NCI-H2196 (cell line): ENCODE measurements around the gene CDC25B.

Source experiments
- DNase-seq: peaks from one replicate; lab custom pipeline; 2025; ENCODE audit not compliant: unreplicated experiment; lab: John Stamatoyannopoulos, UW

CDC25B gene

DNA sequence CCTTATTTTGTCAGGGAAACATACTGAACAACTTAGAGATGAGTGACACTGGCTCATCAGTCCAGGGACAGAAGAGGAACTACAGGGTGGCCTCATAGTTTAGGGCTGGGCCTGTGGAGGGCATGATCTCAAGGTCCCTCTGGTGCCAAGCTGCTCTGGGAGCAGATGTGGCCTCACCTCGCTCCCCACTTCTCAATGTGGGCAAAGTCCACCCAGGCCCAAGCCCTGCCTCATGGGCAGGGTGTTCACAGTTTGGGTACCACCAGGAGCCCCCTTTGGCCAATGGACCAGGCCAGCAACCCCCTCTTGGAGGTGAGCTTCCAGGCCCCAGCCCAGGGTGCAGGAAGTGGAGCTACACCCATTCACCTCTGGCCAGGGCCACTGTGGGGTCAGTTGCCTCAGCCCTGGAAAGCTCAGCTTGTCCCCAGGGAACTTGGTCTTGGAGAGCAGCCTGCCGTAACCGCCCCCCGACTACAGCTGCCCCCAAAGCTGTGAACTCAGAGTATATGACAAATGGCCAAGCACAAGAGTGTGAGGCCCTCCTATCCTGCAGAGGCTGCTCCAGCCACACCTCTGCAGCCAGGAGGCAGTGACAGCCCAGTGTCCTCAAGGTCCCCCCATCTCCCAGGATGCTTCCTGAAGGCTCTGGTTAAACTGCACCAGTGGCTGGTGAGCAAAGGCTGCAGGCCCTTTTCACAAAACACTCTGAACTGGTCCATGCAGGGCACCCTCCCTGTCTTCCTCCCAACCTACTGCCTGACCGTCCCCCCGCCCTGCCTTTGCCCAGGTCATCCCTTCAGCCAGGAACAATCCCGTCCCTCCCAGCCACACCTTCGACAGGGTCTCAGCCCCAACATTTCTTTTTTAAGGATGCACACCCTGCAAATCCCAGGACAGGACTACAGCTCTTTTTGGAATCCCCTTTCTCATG, 32.2 kb upstream of the CDC25B start:
- no peak for DNase-seq

DNA sequence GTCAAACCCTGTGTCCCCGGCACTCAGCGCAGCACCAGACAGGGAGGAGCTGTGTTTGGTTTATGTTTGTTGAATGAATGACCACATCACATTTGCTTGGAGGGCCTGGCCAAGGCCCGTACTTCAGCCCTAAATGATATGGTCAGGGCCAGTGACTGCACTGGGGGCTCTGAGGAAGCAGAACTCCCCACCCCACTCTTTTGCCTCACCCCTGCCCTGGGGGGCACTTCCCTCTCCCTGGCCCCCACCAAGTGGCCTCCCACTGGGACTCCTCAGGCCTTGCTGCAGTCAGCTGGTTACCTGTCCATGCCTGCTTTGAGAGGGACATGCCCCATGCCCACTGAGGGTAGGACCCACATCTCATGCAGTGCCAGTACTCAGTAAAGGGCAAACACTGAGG, 31.5 kb upstream of the CDC25B start:
- no peak for DNase-seq

DNA sequence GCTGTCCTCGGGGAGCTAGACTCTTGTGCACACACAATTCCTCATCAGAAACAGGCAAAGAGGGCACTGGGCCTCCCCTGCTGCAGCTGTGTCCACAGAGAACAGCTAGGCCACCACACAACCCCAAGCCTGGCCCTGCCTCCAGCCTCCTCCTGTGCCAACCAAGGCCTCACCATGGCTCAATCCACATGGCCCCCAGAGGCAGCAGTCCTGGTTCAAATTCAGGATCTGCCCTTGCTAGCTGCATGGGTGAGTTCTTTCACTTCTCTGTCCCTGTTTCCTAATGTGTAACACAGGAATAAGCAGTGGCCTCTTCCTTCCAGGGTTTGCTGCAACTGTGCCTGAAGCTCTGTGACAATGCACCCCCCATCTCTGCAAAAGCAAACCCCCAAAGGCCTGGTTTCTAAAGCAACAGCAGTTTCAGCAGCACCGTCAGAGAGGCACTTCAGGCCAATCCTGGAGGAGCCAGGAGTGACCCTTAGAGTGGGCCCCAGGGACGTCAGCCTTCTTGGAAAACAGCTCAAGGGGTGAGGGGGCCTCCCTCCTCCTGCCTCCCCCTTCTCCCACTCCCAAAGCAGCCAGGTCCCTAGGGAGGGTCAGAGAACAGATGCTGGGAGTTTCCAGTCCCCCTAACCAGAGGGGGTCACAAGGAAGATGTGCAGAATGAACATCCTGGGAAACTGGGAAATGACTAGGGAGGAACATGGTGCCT, 30.8 kb upstream of the CDC25B start:
- DNase-seq = no peak

DNA sequence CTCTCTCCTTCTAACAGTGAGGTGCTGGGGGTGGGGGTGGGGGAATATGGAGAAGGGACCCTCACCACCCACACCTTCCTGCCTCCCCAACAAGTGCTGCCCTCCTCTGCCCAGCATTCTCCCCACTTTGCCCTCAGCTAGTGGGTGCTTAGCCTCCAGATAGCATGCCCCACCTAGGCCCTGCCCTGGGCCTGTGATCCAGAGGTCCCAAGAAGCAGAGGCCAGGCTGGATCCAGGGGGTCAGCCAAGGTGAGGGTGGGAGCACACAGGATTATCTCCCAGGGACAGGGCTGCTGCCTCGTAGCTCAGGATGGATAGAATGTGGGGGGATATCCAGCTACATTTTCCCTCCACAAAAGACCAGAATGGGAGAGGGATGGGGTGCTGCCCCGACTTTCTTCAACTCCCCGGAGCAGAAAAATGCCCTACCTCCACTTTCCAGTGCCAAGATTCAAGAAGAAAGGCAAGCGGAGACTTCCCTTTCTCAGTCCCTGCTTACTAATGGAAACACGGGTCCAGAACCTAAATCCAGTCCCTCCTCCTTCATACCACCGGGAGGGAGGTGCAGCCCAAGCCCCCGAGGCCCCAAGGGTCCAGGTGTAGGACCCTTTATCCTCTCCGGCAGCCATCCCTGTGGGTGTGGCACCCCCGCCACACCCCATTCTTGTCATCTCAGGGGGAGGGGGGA, 29.5 kb upstream of the CDC25B start:
- no peak for DNase-seq

DNA sequence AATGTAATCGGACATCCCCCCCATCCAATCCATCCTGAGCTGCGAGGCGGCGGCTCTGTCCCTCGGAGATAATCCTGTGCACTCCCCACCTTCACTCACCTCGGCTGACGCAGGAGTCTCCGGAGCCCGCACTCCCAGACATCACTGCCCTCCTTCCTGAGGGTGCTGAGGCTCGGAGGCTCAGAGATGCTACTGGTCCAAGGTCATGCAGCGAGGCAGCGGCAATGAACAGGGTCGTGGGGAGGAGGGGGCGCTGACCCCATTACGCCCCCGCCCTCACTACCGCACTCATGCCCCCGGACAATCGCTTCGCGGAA, 29.0 kb upstream of the CDC25B start:
- no peak for DNase-seq

DNA sequence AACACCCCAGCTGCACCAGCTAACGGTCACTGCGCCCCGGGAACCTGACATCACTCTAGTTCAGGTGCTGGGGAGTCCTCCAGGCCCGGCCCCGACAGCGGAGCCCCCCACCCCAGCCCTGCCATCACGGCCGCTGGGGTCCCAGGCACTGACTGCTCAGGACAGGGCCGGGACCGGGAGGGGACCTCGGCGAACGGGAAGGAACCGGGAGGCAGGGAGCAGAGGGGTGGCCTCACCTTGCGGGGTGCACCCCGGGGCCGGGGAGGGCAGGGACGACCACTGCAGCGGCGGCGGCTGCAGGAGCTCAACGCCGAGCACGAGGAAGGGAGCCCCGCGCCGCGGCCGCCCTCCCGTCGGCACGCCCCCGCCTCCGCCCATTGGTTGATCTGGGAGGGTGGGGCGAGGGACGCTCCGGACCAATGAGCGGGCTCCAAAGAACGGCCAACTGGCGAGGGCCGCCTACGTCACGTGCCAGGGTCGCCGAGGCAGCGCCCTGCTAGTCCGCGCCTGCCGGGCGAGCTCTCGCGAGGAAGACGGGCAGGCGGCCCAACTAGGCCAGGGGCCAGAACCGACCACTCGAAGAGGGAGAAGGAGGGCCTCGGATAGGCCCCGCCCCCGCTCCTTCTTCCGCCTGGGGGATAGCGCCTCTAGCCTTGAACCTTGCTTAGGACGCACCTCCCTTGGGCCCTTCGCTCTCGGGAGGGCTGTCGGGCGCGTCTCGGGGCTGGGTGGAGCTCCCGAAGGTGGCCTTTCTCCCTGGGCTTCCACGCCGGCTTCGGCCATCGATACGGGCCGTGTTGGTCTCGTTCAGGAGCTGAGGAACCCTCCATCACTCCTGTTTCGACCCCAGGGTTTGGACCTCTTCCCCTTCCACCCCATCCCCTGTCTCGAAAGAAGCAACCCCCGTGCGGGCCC, 28.4 kb upstream of the CDC25B start, which contains the start of gene ADISSP:
Gene ADISSP (minus strand): TSS at position 327 of the 915 bp plus-strand sequence. CDS start 7,653 bp downstream, outside the sequence.
- DNase-seq = peak; percentile 99

DNA sequence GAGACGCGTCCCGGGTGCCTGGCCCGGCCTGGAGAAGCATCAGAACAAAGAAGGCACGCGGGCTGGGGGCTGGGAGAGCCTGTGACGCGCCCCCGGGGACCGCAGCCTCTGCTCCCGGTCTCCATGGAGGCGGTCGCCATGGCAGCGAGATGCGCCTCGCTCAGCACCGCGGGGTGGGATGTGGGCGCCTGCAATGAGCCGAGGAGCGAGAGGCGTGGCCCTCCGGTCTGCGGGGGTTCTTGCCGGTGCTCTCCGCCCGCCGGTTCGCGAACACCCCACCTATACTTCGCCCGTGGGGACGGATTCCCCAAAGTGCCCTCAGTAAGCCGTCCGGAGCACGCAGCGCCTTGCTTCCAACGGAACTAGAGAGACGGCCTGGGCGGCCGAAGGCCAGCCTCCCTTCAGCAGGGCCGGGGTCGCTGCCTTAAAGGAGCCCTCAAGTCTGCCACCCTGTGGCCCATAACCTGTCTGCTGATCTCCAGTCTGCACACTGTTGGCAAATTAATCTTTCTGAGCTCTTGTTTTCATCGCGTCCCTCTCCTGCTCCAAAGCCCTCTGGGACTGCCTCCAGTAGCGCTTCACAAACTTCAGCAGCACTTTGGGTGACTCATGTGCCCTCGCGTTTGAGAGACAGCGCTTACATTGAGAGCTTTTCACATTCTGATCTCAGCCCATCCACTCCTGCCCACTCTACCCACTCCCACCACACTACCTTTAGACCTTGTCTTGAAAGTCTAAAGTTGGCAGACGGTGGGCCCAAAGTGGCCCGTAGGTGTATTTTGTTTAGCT, 27.6 kb upstream of the CDC25B start:
- DNase-seq = peak; percentile 75

DNA sequence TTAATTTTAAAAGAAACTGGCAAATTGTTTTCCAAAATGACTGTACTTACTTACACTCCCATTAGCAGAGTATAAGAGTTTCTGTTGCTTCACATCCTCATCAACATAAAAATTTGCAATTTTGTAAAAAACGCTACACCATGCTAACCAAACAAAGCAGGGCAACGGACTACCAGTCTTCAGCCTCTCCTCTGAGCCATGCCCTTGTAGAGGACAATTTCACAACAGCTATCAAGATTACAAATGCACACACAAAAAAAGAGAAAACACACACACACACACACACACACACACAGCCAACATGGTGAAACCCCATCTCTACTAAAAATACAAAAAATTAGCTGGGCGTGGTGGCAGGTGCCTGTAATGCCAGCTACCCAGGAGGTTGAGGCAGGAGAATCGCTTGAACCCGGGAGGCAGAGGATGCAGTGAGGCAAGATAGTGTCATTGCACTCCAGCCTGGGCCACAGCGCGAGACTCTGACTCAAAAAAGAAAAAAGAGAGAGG, 24.5 kb upstream of the CDC25B start:
- no peak for DNase-seq

DNA sequence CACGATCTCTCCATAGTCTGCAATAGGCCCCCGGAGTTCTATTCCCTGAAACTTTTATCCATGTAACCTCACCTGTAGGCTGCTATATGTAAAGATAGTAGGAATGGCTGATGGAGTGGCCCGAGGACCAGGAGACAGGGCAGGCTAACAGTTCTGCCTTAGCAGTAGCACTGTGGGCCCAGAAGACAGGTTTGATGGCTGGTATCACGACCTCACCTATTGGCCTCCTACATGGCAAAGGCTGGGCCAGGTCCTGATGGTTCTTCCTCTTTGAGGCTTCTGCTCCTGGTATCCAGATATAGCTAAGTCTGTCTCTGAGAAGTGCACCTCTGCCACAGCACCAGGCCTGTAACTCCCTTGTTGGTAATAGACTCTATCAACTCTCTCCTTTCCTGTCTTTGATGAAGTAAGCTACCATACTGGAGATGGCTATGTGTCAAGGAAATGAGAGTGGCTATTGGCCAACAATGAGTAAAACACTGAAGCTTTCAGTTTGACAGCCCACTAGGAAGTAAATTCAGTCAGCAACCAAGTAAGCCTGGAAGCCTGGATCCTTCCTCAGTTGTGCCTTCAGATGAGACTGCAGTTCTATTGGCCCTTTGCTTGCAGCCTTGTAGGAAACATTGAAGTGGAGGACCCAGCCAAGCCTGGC, 20.5 kb upstream of the CDC25B start:
- DNase-seq = no peak

DNA sequence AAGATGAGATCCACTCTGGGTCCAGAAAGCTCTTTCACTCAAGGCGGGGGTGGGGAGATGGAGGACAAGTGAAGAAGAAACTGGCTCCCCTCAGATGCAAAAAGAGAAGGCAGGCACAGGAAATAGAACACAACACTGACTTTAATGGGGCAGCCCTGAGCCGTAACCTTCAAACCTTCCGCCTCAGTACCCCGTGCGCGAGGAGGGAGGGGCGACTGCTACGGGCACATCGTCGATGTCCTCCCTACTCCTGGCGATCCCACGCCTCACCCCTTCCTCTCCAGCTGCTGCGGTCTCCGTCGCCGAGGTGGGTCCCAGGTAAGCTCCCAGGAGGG, 18.8 kb upstream of the CDC25B start:
- DNase-seq = no peak

DNA sequence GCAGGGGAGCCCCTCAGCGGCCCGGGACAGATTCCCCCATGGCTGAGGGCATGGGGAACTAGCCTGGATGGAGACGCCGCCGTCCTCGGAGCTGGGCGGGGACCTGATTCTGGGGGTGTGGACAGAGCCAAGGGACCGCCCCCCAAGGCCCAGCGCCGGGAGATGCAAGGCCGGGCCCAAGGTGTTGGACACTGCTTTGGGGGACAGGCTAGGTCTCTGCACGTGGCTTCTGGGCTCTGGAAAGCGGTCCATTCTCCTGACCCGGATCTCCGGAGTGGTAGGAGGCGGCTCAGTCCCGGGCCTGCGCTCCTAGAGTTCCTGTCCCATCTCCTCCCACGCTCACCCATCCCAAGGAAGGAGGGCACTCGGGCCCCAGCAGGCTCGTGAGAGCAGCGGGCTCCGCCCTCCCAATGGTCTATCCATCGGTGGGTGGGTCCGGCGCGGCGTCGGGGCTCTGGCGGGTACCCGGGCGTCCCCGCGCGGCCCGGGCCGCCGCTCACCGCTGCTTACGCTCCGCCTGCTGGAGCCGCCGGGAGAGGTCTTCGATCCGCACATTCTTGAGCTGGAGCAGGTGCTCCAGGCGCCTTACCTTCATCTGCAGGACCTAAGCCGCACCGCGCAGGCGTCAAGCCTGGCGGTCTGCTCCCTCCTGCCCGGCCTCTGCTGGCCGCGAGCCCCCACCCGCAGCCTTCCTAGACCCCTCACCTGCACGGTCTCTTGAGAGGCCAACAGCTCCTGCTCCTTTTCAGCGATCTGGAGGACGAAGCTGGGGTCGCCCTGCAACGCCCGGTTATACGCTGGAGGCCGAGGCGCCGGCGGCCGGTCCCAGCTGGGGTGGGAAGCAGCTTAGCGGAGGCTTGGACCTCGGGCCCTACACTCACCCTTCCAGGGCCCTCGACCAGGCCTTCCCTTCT, 18.1 kb upstream of the CDC25B start:
- DNase-seq = no peak

DNA sequence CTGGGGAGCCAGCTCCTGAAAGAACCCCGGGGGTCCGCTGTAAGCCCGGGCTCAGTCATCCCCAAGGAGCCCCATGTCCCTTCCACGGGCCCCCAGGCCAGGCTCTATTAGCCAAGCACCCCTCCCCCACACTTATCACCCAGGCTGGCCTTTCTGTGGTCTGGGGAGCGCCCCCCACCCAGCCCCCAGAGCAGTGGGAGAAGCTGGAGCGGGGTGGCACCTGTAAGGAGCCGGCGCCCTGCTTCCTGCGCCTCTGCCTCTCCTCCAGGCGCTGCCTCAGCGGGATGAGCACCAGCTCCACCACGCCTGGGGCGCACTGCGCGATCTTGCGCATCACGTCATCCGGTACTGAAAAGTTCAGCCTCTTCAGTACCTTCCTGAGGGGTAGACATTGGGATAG, 17.1 kb upstream of the CDC25B start:
- DNase-seq = no peak

DNA sequence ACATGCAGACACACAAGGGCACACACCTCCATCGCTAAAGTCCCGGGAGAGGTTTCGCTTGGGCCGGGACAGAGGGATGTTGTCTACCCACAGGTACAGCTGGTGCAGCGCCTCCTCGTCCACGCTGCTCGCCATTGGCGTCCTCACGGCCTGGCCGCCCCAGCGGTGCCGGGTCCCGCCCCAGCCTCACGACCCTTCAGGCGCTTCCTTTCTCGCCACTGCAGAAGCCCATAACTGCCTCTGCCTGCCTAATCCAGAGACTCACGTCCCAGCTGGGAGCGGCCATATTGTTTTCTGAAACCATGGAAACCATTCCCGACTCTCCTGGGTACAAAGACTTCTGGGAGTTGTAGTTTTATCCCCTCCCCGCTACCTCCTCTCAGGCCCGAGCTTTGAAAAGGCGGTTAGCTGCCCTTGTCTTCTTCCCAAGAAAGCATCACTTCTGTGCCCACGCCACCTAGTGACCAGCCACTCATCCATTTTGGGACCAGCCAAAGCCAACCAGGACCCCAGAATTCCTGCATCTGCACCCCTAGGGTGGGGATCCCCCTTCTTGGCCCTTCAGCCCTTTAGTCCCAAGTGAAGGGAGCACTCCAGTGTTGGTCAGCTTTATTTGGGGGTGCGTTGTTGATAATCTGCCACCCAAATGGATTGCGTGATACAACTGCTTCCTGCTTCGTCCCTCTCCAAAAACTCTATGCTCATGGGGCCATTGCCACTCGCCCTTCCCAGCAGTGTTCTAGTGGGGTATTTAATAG, 14.8 kb upstream of the CDC25B start, which contains the start of gene SPEF1:
Gene SPEF1 (minus strand): TSS at position 296 of the 758 bp plus-strand sequence. CDS start 161 bp downstream, at position 135.
- DNase-seq = peak; percentile 94

DNA sequence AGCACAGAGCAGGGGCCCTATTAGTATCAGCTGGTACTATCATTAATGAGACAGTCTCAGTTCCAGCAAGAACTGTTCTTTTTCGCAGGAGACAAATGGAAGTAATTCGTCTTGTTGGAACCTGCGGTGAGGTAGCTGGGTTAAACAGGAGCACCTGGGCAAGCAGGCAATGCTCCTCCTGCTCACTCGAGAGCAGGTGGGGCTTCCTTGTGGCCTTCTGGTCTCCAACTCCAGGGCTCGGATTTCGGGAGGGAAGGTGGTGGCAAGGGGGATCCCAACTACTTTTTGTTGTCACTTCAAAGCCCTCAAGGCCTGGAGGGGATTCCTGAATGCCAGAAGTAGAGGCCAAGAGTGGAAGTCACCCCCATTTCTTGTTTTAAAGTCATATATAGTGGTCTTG, 13.5 kb upstream of the CDC25B start:
- no peak for DNase-seq

DNA sequence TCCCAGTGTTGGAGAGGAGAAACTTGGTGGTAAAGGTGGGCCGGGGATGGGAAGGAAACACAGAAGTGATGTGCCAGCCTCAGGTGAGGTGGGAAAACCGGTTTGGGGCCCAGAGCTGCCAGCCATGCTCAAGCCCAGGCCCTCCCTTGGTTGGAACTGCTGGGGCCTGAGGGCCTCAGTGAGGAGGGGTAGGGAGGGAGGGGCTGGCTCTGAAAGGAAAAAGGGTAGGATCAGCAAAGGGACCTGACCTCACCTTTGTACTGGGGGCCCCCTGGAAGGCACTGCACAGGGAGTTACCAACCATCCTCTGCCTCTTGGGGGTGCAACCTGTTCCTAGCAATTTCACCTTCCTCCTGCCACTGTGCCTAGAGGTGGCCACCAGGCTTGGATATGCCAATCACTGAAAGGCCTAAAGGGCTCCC, 13.0 kb upstream of the CDC25B start:
- DNase-seq = no peak

DNA sequence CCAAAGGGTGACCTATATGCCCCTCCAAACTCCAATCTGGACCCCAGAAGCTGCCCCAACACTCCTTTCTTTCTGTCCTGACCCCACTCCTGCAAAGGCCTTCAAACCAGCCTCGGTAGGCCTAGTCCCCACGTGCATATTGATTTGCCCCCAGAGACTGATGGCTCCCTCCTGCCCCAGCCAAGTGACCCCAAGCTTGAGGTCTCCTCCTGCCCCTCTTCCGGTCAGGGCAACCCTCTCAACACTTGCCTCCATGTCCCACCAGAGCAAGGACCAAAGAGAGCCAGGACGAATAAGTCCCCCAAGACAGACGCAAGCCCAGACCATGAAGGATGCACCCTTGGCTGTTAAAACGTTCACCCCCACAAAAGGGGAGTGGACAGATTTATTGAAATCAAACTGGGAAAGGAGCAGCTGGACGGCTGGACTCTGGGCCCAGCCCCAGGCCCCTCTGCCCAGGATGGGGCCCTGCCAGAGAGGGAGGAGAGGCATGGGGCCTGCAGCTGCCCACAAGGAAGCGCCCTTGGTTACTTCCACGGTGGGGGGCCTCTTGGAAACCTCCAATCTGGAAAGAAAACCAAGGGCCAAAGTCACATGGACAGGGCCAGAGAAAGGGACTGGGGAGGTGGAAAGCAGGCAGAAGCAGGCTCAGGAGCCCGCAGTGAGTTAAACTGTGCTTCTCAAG, 12.5 kb upstream of the CDC25B start:
- no peak for DNase-seq
